ENCODE measurements around the gene LRRC40.

DNA sequence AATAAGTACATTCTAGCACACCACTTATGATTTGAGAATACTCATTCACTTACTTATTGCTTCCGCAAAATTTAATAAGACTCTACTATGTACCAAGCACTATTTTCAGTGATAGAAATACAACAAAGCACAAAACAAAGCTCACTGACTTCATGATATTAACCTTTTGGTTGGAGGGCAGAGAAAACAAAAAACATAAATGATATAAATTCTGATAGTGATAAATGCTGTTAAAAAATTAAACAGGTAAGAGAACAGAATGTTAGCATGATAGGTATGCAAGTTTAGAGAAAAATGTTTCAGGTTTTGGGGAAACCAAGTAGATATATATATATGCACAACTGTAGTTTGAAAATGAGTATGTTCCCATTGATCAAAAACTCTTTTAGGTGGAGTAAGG is 1.2 kb downstream of the LRRC40 start:
- TF ChIP-seq CTCF (conservative IDR thresholded peaks at IDR 0.05 in 1 of 2, IDR thresholded peaks at IDR 0.05 in 1 of 2; ENCODE audit: low read depth in 1 of 2, low read length in 2 of 2) (no peak), EZH2 (IDR thresholded peaks at IDR 0.05; ENCODE audit: low read length, missing control alignments) (no peak)
